ENCODE measurements around the gene DIAPH1.
A peak's percentile ranks its signal among the peaks of the same experiment; 100 is the strongest.

Gene DIAPH1

DNA sequence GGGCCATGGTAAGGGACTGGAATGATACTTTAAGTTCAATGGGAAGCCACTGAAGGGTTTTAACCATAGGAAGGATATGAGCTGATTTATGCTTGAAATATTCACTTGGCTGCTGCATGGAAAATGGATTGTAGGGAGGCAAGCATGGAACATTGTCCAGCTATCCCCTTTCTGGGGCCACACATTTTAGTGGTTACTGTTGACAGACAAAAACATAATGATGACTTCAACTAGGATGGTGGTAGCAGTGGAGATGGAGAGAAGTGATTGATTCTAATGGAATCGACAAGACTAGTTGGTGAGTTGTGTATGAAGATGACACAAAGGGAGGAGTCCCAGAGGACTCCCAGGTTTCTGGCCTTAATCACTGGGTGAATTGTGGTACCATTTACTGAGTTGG is 38.6 kb upstream of the DIAPH1 start:
- H3K4me3 ChIP-seq (ENCODE audit: low read depth, low read length): no peak overlapping the region
- TF ChIP-seq, protein P1, sequence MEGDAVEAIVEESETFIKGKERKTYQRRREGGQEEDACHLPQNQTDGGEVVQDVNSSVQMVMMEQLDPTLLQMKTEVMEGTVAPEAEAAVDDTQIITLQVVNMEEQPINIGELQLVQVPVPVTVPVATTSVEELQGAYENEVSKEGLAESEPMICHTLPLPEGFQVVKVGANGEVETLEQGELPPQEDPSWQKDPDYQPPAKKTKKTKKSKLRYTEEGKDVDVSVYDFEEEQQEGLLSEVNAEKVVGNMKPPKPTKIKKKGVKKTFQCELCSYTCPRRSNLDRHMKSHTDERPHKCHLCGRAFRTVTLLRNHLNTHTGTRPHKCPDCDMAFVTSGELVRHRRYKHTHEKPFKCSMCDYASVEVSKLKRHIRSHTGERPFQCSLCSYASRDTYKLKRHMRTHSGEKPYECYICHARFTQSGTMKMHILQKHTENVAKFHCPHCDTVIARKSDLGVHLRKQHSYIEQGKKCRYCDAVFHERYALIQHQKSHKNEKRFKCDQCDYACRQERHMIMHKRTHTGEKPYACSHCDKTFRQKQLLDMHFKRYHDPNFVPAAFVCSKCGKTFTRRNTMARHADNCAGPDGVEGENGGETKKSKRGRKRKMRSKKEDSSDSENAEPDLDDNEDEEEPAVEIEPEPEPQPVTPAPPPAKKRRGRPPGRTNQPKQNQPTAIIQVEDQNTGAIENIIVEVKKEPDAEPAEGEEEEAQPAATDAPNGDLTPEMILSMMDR (IDR thresholded peaks at IDR 0.05; ENCODE audit: low read depth, low read length): no peak

DNA sequence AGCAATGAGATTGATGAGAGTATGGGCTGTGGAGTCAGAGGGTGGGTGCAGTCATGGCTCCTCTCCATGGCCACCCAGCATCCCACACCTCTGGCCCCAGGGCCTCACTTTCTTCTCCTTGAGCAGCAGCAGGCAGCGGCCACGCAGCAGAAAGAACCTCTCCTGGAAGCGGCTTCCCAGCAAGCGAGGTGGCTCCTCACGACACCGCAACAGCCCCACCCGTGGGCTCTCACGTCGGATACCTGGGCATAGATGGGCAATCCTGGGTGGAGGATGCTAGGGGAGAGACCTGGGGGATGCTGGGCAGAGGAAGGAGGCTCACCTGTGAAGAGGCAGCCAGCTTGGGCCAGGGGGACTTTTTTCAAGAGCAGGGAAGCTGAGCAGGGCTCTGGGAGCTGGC is 37.6 kb upstream of the DIAPH1 start:
- H3K4me3 ChIP-seq (ENCODE audit: low read depth, low read length): no peak overlapping the region
- TF ChIP-seq, protein P1 (IDR thresholded peaks at IDR 0.05; ENCODE audit: low read depth, low read length): no peak

DNA sequence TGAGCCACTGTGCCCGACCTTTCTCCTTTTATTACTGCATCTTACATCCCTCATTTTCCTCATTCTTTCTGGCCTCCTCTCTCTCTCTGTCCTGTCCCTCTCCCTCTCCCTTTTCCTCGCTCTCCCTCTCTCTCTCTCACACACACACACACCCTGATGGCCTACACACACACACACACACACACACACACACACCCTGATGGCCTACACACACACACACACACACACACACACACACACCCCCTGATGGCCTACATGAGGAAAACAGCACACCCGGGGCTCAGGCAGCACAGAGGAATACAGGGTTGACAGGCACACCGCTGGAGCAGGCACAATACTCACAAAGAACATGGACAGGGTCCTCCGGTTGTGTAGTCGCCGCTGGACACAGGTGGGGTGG is 36.2 kb upstream of the DIAPH1 start:
- TF ChIP-seq, protein P1 (IDR thresholded peaks at IDR 0.05; ENCODE audit: low read depth, low read length): no peak
- no peak overlapping the region for H3K4me3 ChIP-seq (ENCODE audit: low read depth, low read length)

DNA sequence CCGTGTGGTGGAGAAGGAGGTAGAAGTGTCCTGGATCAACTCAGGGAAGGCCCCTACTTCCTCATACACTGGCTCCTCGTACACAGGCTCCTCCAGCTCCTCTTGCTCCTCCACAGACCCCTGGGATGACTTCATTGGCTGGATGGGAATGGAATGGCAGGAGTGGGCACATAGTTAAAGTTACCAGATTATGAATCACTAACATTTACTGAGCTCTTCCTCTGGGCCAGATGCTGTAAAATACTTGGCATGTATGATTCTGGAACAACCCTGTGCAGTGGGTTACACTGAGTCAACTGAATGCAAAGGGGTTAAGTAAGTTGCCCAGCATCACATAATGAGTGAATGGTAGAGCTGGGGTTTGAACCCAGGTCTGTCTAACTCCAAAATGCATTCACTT is 35.5 kb upstream of the DIAPH1 start:
- TF ChIP-seq, protein P1 (IDR thresholded peaks at IDR 0.05; ENCODE audit: low read depth, low read length): no peak
- no peak overlapping the region for H3K4me3 ChIP-seq (ENCODE audit: low read depth, low read length)

DNA sequence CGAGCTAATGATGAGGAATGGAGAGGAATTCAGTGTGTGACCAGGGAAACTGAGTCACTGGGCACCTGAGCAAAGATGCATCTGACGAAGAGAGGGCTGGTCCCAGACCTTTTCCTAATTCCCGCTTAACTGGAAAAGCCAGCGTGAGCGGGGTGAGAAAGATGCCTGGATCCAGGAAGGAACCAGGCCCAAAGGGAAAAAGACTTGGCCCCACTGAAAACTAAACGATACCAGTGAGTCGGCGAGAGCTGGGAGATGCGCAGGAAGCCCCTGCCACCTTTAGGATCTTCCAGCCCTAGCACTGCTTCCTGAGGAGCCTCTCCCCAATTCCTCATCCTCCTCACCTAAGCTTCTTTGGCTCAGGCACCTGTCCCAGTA is 32.9 kb upstream of the DIAPH1 start:
- H3K4me3 ChIP-seq (ENCODE audit: low read depth, low read length): peak overlapping the region; percentile 81
- TF ChIP-seq, protein P1 (IDR thresholded peaks at IDR 0.05; ENCODE audit: low read depth, low read length): no peak

DNA sequence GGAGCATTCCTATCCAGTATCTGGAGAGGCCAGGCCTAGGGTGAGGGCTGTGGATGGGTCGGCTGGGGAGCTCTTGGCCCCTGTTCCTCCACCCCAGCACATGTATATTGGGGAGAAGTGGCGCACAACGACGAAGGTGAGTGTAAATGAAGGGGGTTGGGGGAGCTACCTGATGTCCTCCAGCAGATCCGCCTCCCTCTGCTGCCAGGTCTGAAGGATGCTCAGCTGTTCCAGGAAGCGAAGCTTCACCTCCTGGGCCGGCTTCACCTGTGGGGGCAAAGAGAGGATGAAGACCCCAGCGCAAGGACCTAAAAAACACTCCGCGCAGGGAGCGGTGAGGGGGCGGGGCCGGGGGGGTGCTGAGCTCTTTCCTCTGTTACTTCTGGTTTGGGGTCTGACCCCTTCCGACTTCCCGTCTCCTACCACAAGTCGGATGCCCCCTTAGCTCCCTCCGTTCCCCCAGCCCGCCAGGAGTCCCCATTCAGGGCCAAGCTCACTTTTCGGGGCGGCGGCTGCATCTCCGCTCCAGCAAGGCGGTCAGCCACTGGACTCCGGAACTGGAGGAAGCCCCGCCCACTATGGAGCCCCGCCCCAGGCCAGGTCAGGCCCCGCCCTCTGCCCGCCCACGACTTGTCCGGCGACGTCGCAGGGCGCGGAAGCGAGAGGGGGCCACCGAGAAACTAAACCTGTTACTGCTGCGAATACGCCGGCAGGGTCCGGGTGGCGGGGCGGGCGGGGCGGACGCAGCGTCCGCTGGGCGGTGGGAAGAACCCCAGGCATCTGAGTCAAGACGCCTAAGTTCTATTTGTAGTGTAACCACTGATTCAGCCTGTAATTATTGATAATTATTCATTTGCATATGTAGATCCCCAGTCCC is 32.3 kb upstream of the DIAPH1 start, which contains the start of gene FCHSD1:
TSS of gene FCHSD1 (minus strand) at position 568 of the 877 bp plus-strand sequence. CDS start at position 518, 50 bp downstream.
- TF ChIP-seq, protein P1 (IDR thresholded peaks at IDR 0.05; ENCODE audit: low read depth, low read length): no peak
- peak within 1 kb of the TSS; percentile 81 for H3K4me3 ChIP-seq (ENCODE audit: low read depth, low read length)

DNA sequence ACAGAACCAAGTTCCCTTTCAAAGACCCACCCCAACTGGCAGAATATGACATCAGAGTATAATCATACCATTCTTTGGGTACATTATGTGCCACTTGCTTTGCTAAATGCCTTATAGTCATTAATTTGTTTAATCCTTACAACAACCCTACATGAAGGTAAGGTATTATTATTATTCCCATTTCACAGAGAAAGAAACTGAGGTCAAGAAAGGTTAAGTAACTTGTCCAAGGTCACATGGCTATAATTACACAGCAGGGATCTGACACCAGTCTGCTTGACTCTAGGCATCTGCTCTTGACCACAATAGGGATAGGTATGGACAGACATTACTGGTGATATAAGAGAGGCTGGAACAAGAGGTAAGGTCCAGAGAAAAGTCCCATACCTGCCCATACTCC is 31.2 kb upstream of the DIAPH1 start:
- no peak overlapping the region for H3K4me3 ChIP-seq (ENCODE audit: low read depth, low read length)
- TF ChIP-seq, protein P1 (IDR thresholded peaks at IDR 0.05; ENCODE audit: low read depth, low read length): no peak
